Measurements from ENCODE around the gene DTNB. TPM values are rescaled to one million over a fixed set of nuclear protein-coding genes. Genes with fewer than 3 reads are reported as not detected.

DTNB gene
- total and polyA plus RNA-seq, 10 of the 15 experiments (the other 5 are each of a cell fraction or from before 2014, with no cell fraction given): 4.5 to 30.6 (median 11.9) TPM

DNA sequence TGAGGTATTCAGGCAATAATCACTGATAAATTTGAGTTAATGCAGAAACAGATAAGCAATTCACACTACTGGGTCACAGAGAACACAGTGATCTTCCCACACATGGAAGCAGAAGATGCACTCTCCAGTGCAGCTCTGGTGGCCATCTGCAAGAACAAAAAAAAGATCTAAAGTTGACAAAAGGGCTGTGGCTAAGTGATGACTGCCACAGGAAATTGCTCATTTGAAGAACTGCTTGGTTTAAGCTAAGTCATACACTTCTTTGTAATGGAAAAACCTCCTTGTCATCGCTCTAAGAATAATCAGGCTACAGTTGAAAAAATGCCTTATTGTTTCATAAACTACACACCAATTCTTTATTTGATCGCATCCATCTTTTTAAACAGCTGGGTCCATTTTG, 115.1 kb downstream of the DTNB start (continued):
- TF ChIP-seq HDGF (IDR thresholded peaks at IDR 0.05): no peak
- TF ChIP-seq CBFB (IDR thresholded peaks at IDR 0.05; ENCODE audit: low read depth): peak; percentile 80
- TF ChIP-seq SPI1 (IDR thresholded peaks at IDR 0.05; ENCODE audit: borderline replicate concordance, insufficient read depth, low read depth, low read length): no peak
- peak; percentile 97 for TF ChIP-seq FOXM1 (IDR thresholded peaks at IDR 0.05; ENCODE audit: low read depth, low read length)
- TF ChIP-seq CREB1 (IDR thresholded peaks at IDR 0.05; ENCODE audit: low read depth): peak; percentile 95
- TF ChIP-seq ZNF24 (IDR thresholded peaks at IDR 0.05): peak; percentile 70
- TF ChIP-seq RELB (IDR thresholded peaks at IDR 0.05; ENCODE audit: low read depth): no peak
- TF ChIP-seq ZSCAN29 (IDR thresholded peaks at IDR 0.05): no peak
- peak; percentile 72; the same call in 1 of the 2 replicates for TF ChIP-seq PML (IDR thresholded peaks at IDR 0.05; ENCODE audit: low read length)
- 0 out of 2 replicates have a peak, but pooled peaks have one; percentile 59 for TF ChIP-seq TAF1 (IDR thresholded peaks at IDR 0.05; ENCODE audit: borderline replicate concordance, low read depth, low read length)
- TF ChIP-seq, protein P1, sequence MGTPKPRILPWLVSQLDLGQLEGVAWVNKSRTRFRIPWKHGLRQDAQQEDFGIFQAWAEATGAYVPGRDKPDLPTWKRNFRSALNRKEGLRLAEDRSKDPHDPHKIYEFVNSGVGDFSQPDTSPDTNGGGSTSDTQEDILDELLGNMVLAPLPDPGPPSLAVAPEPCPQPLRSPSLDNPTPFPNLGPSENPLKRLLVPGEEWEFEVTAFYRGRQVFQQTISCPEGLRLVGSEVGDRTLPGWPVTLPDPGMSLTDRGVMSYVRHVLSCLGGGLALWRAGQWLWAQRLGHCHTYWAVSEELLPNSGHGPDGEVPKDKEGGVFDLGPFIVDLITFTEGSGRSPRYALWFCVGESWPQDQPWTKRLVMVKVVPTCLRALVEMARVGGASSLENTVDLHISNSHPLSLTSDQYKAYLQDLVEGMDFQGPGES (IDR thresholded peaks at IDR 0.05): no peak
- TF ChIP-seq RAD21 (IDR thresholded peaks at IDR 0.05; ENCODE audit: insufficient read depth, low read depth, low read length): peak; percentile 42; the same call in 1 of the 2 replicates
- TF ChIP-seq BRCA1 (IDR thresholded peaks at IDR 0.05; ENCODE audit: low read depth, low read length): no peak
- TF ChIP-seq POLR2A (IDR thresholded peaks at IDR 0.05; ENCODE audit: low read depth, low read length): no peak
- TF ChIP-seq SP1 (IDR thresholded peaks at IDR 0.05; ENCODE audit: low read depth, low read length): no peak
- peak; percentile 96 for TF ChIP-seq RUNX3 (IDR thresholded peaks at IDR 0.05; ENCODE audit: low read length)
- no peak for TF ChIP-seq SREBF1 (IDR thresholded peaks at IDR 0.05; ENCODE audit: low read length)
- TF ChIP-seq BHLHE40 (IDR thresholded peaks at IDR 0.05; ENCODE audit: borderline replicate concordance in 1 of 2, low read depth in 2 of 2, low read length in 1 of 2): no peak
- TF ChIP-seq, protein P2, sequence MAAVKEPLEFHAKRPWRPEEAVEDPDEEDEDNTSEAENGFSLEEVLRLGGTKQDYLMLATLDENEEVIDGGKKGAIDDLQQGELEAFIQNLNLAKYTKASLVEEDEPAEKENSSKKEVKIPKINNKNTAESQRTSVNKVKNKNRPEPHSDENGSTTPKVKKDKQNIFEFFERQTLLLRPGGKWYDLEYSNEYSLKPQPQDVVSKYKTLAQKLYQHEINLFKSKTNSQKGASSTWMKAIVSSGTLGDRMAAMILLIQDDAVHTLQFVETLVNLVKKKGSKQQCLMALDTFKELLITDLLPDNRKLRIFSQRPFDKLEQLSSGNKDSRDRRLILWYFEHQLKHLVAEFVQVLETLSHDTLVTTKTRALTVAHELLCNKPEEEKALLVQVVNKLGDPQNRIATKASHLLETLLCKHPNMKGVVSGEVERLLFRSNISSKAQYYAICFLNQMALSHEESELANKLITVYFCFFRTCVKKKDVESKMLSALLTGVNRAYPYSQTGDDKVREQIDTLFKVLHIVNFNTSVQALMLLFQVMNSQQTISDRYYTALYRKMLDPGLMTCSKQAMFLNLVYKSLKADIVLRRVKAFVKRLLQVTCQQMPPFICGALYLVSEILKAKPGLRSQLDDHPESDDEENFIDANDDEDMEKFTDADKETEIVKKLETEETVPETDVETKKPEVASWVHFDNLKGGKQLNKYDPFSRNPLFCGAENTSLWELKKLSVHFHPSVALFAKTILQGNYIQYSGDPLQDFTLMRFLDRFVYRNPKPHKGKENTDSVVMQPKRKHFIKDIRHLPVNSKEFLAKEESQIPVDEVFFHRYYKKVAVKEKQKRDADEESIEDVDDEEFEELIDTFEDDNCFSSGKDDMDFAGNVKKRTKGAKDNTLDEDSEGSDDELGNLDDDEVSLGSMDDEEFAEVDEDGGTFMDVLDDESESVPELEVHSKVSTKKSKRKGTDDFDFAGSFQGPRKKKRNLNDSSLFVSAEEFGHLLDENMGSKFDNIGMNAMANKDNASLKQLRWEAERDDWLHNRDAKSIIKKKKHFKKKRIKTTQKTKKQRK (IDR thresholded peaks at IDR 0.05; ENCODE audit: low read depth, low read length): no peak
- peak; percentile 80 to 86 for TF ChIP-seq EP300 (IDR thresholded peaks at IDR 0.05; ENCODE audit: borderline replicate concordance in 1 of 2, control insufficient read depth in 1 of 2, low read depth in 2 of 2, low read length in 2 of 2)
- 0 out of 2 replicates have a peak, but pooled peaks have one; percentile 34 for TF ChIP-seq TCF12 (IDR thresholded peaks at IDR 0.05; ENCODE audit: low read depth, low read length)
- TF ChIP-seq SREBF2 (IDR thresholded peaks at IDR 0.05; ENCODE audit: low read length): no peak
- TF ChIP-seq TCF7 (IDR thresholded peaks at IDR 0.05; ENCODE audit: borderline replicate concordance): peak; percentile 65; the same call in 1 of the 2 replicates
- 0 out of 4 replicates have a peak, but pooled peaks of 1 of the 2 experiments have one; percentile 33 for TF ChIP-seq SRF (IDR thresholded peaks at IDR 0.05; ENCODE audit: low read depth in 2 of 2, low read length in 2 of 2)

Measured in GM12878 (cell line).